Activated CD4-positive, alpha-beta T cell treated with anti-CD3 and anti-CD28 coated beads for 48 hours (primary cell): ENCODE measurements around the gene RANBP10.
"Not testable (repeated sequence)": the region's sequence is repeated elsewhere in the genome, so short reads cannot be mapped to it uniquely, and the experiment has no call there.

ENCODE experiments used
- DNase-seq: peaks from one replicate; pipeline ENCODE4 v3.0.0-alpha.2; 2020

Gene RANBP10

GRCh38 chr16:67774457-67774853 is 31.9 kb downstream of the RANBP10 start:
- no peak for DNase-seq

- no peak for DNase-seq
Observed at GRCh38 chr16:67773569-67774456, 32.5 kb downstream of the RANBP10 start.

GRCh38 chr16:67773099-67773498 is 33.3 kb downstream of the RANBP10 start:
- no peak for DNase-seq

DNA sequence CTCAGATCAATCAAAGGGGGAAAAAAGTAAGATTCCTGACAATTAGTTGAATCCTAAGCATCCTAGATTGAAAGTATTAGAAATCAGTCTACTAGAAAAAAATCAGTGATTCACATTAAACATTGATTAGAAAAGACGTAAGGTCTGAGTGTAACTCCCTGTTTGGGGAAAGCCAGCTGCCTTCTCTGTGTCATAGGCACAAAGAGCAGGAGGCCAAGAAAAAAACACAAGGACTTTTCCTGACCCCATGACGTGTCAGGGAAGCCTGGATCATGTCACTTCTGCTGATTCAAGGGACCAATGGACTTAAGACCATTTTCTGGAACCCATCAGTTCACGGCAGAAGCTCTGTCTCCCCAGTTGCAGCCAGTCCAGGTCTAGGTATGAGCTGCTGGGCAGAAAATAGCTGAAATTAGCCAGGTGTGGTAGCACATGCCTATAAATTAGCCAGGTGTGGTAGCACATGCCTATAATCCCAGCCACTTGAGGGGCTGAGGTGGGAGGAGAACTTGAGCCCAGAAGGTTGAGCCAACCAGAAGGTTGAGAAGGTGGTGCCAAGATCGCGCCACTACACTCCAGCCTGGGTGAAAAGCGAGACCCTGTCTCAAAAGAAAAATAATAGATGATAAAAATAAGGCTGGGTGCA is 35.9 kb downstream of the RANBP10 start:
- no peak for DNase-seq

- no peak for DNase-seq
Observed at GRCh38 chr16:67767953-67768352, 38.4 kb downstream of the RANBP10 start.

GRCh38 chr16:67766291-67766690 is 40.1 kb downstream of the RANBP10 start:
- no peak for DNase-seq

DNA sequence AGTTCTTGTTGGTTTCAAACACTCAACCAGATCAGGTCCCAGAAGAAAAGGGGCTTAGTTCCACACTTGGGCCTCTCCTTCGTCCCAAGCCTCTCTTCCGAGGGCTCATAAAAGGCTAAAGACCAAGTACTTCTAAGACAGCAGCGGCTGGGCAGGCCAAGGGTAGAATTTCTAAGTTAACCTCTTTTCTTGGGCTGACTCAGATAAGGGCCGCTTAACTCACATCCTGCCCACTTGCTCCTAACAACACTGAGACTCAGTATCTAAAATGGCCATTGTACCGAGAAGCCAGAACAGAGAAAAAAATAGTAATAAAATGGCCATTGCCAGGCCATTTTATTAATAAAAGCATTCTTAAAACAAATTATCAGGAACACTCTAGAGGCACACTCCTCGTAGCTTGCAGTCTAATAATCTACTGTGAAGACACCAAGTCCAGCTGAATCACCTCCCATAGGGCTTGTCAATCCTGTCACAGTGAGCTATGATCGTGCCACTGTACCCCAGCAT is 42.1 kb downstream of the RANBP10 start:
- DNase-seq: no peak

DNA sequence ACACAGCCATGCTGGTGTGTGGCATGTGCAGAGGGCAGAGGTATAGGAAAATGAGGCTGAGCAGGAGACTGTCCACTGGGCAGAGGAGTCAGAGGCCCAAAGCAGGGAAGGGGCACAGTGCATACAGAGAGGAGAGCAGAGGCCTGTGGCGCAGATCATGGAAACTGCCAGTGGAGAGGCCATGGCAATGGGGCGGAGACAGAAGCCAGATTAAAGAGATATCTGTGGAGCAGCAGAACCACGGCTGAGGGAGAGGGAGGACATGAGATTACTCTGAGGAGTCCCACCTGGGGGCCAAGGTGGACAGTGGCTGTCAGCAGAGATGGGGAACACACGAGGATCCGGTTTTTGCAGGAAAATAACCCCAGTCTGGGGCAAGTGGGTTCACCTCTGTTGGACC is 43.3 kb downstream of the RANBP10 start:
- no peak for DNase-seq

DNA sequence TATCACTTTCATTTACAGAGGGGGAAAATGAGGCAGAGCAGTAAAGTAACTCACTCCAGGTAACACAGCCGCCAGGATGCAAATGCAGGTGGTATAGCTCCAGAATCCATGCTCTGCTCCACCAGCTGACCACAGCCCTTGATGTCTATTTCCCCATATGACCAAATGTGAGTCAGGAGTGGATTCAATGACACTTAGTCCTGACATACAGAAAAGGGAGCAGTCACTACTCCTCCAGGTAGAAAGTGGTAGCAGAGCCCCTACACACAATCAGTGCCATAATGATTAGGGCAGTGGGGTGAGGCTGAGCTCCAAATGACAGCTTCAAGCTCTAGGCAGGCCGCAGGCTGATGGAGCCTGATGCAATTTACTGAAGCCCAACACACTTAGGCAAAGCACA is 44.0 kb downstream of the RANBP10 start:
- DNase-seq: no peak

- DNase-seq: no peak
Observed at GRCh38 chr16:67761924-67762323, 44.4 kb downstream of the RANBP10 start.

- DNase-seq: no peak
Observed at GRCh38 chr16:67760956-67761230, 45.5 kb downstream of the RANBP10 start.

GRCh38 chr16:67760206-67760955 is 46.0 kb downstream of the RANBP10 start:
- DNase-seq: no peak

DNA sequence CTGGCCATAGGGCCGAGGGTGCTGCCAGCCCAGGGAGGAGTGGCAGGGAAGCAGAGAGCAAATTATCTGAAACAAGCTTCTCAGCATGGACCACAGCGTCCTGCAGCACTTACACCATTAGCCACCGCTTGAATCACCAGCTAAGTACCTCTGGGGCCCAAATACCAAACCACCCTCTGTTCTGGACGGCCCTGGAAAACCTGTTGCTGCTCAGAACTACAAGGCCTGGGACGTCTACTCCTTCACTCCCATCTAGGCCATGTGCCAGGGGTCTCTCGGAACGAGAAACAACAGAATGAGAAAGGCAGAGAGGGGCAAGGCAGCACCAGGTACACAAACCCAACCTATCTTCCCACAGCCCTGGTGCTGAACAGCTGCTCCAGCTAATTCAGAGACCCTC is 47.4 kb downstream of the RANBP10 start:
- DNase-seq: no peak

DNA sequence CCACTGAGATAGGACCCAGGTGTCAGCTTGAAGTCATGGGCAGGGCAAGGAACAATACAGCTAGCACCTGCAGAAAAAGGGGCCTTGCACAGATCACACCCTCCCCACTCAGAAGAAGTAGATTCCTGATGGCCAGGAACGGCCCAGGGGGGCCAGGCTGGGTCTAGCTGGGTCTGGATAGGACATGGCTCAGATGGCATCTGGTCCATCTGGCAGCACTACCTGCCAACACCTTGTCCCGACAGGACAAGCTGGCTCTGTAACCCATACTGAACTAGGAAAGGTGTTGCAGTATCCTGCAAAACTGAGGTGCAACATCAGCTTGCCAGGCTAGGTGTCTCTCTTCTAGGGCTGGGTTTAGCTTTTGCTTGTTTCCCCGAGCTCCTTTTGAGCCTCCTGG is 48.4 kb downstream of the RANBP10 start:
- DNase-seq: no peak

- no peak for DNase-seq
Observed at GRCh38 chr16:67752641-67753040, 53.7 kb downstream of the RANBP10 start.

DNA sequence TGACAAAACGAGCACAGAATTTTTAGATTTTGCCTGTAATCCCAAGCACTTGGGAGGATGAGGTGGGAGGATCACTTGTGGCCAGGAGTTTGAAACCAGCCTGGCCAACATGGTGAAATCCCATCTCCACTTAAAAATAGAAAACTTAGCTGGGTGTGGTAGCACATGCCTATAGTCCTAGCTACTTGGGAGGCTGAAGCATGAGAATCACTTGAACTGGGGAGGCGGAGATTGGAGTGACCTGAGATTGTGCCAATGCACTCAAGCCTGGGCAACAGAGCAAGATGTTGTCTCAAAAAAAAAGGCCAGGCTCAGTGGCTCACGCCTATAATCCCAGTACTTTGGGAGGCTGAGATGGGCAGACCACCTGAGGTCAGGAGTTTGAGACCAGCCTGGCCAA is 55.0 kb downstream of the RANBP10 start:
- DNase-seq: not testable (repeated sequence)

GRCh38 chr16:67750466-67750865 is 55.9 kb downstream of the RANBP10 start:
- no peak for DNase-seq

DNA sequence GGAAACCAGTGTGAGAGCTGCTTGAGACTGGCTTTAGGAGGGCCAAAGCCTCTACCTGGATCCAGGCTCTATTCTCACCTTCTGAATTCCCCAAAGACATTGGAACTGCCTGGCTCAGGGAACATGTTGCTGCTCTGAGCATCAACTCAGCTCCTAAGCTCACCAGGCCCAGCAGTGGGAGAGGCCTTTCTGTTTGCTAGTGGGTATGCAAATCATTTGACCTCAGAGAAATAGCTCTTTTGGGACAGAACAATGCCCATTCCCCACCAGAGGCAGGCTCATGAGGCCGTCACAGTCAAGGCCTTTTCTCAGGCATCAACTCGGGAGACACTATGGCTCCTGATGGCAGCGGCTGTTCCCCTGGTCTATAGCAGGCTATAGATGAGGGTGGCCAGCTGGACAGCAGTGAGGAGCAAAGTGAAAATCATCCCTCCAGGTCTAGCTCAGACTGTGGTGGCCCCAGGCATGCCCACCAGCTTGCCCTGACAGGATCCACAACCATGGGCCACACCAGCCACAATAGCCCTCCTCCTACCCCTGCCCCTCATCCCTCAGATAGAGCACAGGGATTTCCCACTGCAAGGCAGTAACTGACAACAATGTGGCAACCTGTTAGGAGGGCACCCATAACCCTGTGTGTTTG is 56.8 kb downstream of the RANBP10 start:
- no peak for DNase-seq

DNA sequence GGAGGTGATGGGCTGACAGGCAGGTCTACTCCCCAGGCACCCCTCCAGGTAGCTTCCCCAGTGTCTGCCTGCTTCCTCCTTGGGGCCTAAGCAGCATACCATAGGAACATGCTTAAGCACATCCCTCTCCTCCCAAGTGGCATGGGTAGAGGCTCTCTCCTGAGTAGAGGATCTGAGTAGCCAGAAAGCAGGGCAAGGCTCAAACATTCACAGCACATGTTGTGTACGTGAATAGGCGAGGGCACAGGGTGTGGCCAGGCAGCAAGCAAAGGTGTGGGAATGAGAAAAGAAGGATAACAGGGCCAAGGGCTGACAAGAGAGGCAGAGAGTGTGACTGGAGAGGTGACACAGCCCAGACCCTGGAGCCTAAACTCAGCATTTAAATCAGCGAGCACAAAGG is 57.5 kb downstream of the RANBP10 start:
- DNase-seq: no peak

DNA sequence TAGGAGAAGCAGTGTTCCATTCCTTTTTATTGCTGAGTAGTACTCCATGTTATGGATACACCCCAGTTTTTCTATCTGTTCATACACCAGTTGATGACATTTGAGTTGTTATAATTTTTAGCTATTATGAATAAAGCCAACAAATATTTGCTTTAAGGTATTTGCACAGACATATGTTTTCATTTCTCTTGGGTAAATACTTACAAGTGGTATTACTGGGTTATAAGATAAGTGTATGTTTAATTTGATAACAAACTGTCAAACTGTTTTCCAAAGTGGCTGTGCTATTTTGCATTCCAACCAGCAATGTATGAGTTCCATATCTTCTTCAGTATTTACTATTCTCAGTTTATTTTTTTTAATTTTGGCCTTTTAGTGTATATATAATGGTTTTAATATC is 59.5 kb downstream of the RANBP10 start:
- DNase-seq: no peak

GRCh38 chr16:67741118-67741517 is 65.2 kb downstream of the RANBP10 start:
- DNase-seq: no peak

DNA sequence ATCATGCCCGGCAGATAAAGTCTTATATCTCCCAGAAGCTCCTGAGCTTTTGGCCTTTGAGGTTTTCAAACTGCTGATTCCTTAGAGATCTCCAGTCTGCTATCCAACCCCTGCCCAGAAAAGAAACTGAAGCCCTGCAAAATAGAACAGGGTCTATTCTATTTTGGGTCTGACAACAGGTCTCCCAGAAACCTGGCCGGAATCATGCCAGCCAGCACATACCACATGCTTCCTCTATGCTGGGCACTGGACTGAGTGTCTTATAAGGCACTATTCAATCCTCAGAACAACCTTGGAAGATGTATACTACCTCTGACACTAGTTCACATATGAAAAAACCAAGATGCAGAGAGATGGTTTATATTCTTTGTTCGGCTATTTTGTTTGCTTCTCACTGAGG is 66.0 kb downstream of the RANBP10 start:
- no peak for DNase-seq

DNA sequence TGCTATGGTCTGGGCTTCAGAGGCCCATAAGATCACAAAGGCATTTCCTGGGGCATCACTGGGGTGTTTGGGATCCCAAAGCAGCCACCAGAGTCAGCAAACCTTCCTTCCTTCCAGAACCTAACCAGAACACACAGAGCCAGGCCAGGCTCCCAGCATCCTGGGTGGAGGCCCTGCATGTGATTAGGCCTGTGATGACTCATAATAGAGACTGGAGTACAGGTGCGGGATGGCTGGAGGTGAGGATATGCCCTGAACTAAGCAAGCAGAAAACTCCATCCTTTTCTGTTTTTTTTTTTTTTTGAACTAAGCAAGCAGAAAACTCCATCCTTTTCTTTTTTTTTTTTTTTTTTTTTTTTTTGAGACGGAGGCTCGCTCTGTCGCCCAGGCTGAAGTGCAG is 69.5 kb downstream of the RANBP10 start:
- no peak for DNase-seq
